ENCODE data around the gene CBX2.

- TF ChIP-seq EZH2 (IDR thresholded peaks at IDR 0.05), result no peak
- TF ChIP-seq EZH2phosphoT487 (IDR thresholded peaks at IDR 0.05), result no peak
Observed at GRCh38 chr17:79813297-79814126, 35.6 kb downstream of the CBX2 start.
